Lung (tissue), 12 donors: ENCODE measurements around the gene MPC1L. TPM values are rescaled to one million over a fixed set of nuclear protein-coding genes. Genes with fewer than 3 reads are reported as not detected.
"Not testable (repeated sequence)": the region's sequence is repeated elsewhere in the genome, so short reads cannot be mapped to it uniquely, and the experiment has no call there.

ENCODE experiments used
- ATAC-seq: fragments of 200-7000 bp; cut with Tn5 transposase; one replicate; pipeline ENCODE4 v1.9.1; 2020; ENCODE audit warnings: moderate number of reproducible peaks; ENCODE audit not compliant: insufficient read depth, low FRiP score
- DNase-seq, 3 donors: peaks; one replicate each; pipeline ENCODE4 v3.0.0-alpha.2; 2013 to 2017
- H3K27ac ChIP-seq, 2 donors: one replicate each; pipeline ENCODE4 v1.5.1; 2013; ENCODE audit warnings: mild to moderate bottlenecking in 2 of 2, moderate library complexity in 2 of 2, control low read depth in 1 of 2, inconsistent platforms in 1 of 2, low read depth in 1 of 2, low read length in 1 of 2
- H3K27me3 ChIP-seq, 3 donors: one replicate each; pipeline ENCODE4 v1.5.1; 2013; ENCODE audit warnings: low read length in 2 of 3; ENCODE audit not compliant: control insufficient read depth in 3 of 3, insufficient read depth in 3 of 3
- H3K36me3 ChIP-seq, 4 donors: one replicate each; pipeline ENCODE4 v1.5.1; 2013; ENCODE audit warnings: low read length in 4 of 4, mild to moderate bottlenecking in 1 of 4, moderate library complexity in 1 of 4; ENCODE audit not compliant: control insufficient read depth in 4 of 4, insufficient read depth in 4 of 4
- H3K4me1 ChIP-seq, 5 donors: one replicate each; pipeline ENCODE4 v1.5.1; 2013; ENCODE audit warnings: low read length in 5 of 5, mild to moderate bottlenecking in 2 of 5, moderate library complexity in 1 of 5; ENCODE audit not compliant: control insufficient read depth in 5 of 5, insufficient read depth in 5 of 5
- H3K4me3 ChIP-seq: one replicate; pipeline ENCODE4 v1.5.1; 2013; ENCODE audit warnings: mild to moderate bottlenecking, control low read depth, moderate library complexity
- H3K9ac ChIP-seq, 2 donors: one replicate each; pipeline ENCODE4 v1.5.1; 2013; ENCODE audit warnings: low read length in 2 of 2, control low read depth in 1 of 2; ENCODE audit not compliant: insufficient read depth in 1 of 2
- H3K9me3 ChIP-seq, 4 donors: one replicate each; pipeline ENCODE4 v1.5.1; 2013; ENCODE audit warnings: low read length in 3 of 4, mild to moderate bottlenecking in 1 of 4, moderate library complexity in 1 of 4; ENCODE audit not compliant: control insufficient read depth in 4 of 4, insufficient read depth in 3 of 4
- WGBS, 2 donors: extraction: QIAGEN DNeasy Blood & Tissue Kit; methylation state at CpG; one replicate each; pipeline ENCODE4 v1.1.7; 2013; 5-methylcytosine and 5-hydroxymethylcytosine counted together
- polyA plus RNA-seq, 2 donors: library from polyadenylated mRNA; stranded (reverse); fragments of 200-250 nt; gene quantifications; one replicate each; pipeline ENCODE4 v1.2.1, GENCODE V29; 2013
- total RNA-seq, 2 donors: library from RNA; depleted of rRNA in 1 of 2; stranded (reverse); fragments of >200 nt in 1 of 2; gene quantifications; one replicate each; pipeline ENCODE4 v1.2.1, GENCODE V29; 2014 to 2021
- TF ChIP-seq, protein P1 (sequence below): IDR thresholded peaks from 2 replicates; pipeline ENCODE4 v1.5.1; 2012; ENCODE audit warnings: mild to moderate bottlenecking; ENCODE audit errors: control extremely low read depth, extremely low read depth
- donor health status: control.
- donor health status: control.
- donor health status: Bipolar disorder and iron deficiency.
- donor health status: healthy.
- donor health status: DM: yes; HTN: yes; CAD: no.

The MPC1L gene
- total and polyA plus RNA-seq, 4 donors = not detected

DNA sequence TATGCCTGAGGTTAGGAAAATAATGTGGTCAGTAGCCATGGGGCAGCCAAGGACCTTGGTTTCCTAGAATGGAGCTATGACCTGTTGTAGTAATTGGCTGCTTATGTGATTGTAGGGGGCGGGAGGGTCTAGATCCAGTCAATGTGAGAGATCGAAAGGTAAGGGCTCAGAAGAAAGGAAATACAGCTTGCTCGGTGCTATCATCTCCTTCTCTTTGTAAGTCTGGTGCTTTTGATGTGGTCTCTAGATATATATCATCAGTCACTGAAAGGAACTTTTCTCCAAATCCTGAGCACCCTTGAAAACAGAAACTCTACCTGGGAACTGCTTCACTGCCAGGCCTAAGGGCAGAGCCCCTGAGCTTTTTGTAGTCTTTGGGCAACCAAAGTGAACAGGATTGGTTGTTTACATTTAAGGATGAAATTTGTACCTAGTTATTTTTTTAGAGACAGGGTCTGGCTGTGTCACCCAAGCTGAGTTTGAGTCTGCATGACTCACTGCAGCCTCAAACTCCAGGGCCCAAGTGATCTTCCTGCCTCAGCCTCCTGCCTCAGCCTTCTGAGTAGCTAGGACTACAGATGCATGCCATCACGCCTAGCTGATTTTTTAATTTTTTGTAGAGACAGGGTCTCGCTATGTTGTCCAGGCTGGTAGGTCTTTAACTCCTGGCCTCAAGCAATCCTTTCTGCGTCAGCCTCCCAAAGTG, 33.5 kb upstream of the MPC1L start:
- not testable (repeated sequence) for H3K9me3 ChIP-seq, H3K36me3 ChIP-seq, H3K27ac ChIP-seq, H3K9ac ChIP-seq, H3K4me3 ChIP-seq, ATAC-seq, DNase-seq, H3K4me1 ChIP-seq
- 89 to 91% methylated on average over 6 of the region's 6 CpGs for WGBS, 2 donors
- peaks cover 0 to 33% (median 6%) of the 10 kb centered on the region in 3 donors for H3K27me3 ChIP-seq

DNA sequence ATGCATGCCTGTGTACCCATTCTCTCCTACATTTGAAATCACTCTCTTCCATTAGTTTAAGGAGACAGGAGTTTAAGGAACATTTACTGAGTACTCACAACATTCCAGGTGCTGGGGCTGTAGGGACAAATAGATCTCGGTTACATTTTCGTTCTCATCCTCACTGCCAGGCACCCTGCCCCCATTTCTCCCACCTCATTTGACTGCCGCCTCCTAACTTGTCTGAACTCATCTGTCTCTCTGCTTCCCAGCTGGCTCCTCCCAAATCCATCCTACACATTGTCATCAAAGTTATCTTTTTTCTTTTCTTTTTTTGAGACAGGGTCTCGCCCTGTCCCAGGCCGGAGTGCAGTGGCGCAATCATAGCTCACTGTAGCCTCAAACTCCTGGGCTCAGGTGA, 19.8 kb upstream of the MPC1L start:
- Histone ChIP-seq H3K4me1 (no peaks in the 10 kb centered on the region), H3K27ac (no peak overlapping the region), H3K27me3 (peaks cover 0 to 43% (median 19%) of the 10 kb centered on the region in 3 donors), H3K36me3 (peaks cover 0 to 8% (median 4%) of the 10 kb centered on the region in 4 donors), H3K9ac (no peak overlapping the region), H3K4me3 (no peak overlapping the region), H3K9me3 (no peaks in the 10 kb centered on the region)
- no peak for DNase-seq
- TF ChIP-seq, protein P1, sequence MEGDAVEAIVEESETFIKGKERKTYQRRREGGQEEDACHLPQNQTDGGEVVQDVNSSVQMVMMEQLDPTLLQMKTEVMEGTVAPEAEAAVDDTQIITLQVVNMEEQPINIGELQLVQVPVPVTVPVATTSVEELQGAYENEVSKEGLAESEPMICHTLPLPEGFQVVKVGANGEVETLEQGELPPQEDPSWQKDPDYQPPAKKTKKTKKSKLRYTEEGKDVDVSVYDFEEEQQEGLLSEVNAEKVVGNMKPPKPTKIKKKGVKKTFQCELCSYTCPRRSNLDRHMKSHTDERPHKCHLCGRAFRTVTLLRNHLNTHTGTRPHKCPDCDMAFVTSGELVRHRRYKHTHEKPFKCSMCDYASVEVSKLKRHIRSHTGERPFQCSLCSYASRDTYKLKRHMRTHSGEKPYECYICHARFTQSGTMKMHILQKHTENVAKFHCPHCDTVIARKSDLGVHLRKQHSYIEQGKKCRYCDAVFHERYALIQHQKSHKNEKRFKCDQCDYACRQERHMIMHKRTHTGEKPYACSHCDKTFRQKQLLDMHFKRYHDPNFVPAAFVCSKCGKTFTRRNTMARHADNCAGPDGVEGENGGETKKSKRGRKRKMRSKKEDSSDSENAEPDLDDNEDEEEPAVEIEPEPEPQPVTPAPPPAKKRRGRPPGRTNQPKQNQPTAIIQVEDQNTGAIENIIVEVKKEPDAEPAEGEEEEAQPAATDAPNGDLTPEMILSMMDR = no peak
- WGBS, 2 donors = 90 to 97% methylated on average over 6 of the region's 6 CpGs
- no peak for ATAC-seq

DNA sequence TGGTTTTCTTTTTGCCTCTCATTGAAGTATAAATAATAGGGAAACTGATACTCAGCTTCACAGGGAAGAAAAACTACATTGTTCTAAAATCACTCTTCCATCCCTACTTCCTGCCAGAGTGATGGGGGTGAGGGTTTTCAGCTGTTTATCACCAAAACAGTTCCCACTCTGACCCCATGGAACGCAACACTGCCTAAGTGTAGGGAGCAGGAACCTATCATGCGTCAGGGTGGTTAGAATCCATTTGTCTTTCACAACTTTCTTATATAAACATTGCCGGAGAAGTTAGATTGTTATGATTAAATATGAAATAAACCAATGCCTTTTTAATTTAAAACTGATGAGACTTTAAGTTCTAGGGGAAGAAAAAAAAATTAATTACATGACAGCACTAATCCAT, 15.8 kb upstream of the MPC1L start:
- Histone ChIP-seq H3K4me1 (no peaks in the 10 kb centered on the region), H3K36me3 (no peaks in the 10 kb centered on the region), H3K27me3 (peaks cover 0 to 23% (median 10%) of the 10 kb centered on the region in 3 donors), H3K9ac (no peak overlapping the region), H3K4me3 (no peak overlapping the region), H3K9me3 (no peaks in the 10 kb centered on the region), H3K27ac (no peak overlapping the region)
- peak in 2 of 3 donors; percentile 14 to 37 for DNase-seq
- ATAC-seq = no peak
- WGBS, 2 donors = 67 to 73% methylated on average over 3 of the region's 3 CpGs
- TF ChIP-seq, protein P1 = no peak

DNA sequence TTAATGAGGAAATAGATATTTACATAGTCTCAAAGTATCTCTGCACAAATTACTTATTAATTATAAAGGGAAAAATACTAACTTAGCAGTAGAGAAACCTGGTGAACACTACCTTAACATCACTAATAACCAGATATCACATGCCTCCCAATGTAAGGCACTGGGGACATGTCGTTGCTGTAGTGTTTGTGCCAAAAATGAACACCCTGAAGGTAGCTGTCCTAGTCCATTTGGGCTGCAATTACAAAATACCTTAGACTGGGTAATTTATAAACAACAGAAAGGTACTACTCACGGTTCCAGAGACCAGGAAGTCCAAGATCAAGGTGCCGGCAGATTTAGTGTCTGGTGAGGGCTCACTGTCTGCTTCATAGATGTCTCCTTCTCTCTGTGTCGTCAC, 10.7 kb upstream of the MPC1L start:
- Histone ChIP-seq H3K27me3 (peaks cover 0 to 9% (median 5%) of the 10 kb centered on the region in 3 donors), H3K4me1 (no peaks in the 10 kb centered on the region), H3K4me3 (no peak overlapping the region), H3K9ac (no peak overlapping the region), H3K9me3 (no peaks in the 10 kb centered on the region), H3K36me3 (no peaks in the 10 kb centered on the region), H3K27ac (no peak overlapping the region)
- TF ChIP-seq, protein P1 = no peak
- ATAC-seq (no peak), DNase-seq (no peak)
- 52 to 89% methylated on average over 2 to 4 of the region's 4 CpGs for WGBS, 2 donors
